ENCODE data around the gene UBP1. TPM values are rescaled to one million over a fixed set of nuclear protein-coding genes. Genes with fewer than 3 reads are reported as not detected.

UBP1 gene
- total and polyA plus RNA-seq, 9 of the 15 experiments (the other 6 are each of a cell fraction or from before 2014, with no cell fraction given): 13.6 to 143 (median 79.6) TPM

DNA sequence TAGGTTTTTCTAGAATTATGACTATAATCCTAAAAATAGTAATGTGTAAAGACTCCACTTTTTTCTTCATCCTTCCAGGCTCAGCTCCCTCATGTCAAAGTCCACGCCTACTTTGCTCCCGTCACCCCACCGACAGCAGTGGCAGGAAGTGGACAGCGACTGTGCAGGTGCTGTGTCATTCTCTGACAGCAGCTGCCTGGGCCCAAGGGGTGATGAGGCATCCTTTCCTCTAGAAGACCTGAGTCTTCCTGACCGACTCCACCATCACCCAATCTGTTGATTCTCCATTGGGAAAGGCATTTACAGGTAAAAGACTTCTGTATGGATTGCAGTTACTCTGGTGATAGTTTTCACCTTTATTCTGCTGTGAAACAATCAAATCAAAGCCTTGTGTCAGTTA is 54.8 kb downstream of the UBP1 start (continued):
- TF ChIP-seq, protein P1, sequence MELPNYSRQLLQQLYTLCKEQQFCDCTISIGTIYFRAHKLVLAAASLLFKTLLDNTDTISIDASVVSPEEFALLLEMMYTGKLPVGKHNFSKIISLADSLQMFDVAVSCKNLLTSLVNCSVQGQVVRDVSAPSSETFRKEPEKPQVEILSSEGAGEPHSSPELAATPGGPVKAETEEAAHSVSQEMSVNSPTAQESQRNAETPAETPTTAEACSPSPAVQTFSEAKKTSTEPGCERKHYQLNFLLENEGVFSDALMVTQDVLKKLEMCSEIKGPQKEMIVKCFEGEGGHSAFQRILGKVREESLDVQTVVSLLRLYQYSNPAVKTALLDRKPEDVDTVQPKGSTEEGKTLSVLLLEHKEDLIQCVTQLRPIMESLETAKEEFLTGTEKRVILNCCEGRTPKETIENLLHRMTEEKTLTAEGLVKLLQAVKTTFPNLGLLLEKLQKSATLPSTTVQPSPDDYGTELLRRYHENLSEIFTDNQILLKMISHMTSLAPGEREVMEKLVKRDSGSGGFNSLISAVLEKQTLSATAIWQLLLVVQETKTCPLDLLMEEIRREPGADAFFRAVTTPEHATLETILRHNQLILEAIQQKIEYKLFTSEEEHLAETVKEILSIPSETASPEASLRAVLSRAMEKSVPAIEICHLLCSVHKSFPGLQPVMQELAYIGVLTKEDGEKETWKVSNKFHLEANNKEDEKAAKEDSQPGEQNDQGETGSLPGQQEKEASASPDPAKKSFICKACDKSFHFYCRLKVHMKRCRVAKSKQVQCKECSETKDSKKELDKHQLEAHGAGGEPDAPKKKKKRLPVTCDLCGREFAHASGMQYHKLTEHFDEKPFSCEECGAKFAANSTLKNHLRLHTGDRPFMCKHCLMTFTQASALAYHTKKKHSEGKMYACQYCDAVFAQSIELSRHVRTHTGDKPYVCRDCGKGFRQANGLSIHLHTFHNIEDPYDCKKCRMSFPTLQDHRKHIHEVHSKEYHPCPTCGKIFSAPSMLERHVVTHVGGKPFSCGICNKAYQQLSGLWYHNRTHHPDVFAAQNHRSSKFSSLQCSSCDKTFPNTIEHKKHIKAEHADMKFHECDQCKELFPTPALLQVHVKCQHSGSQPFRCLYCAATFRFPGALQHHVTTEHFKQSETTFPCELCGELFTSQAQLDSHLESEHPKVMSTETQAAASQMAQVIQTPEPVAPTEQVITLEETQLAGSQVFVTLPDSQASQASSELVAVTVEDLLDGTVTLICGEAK (IDR thresholded peaks at IDR 0.05): 0 out of 2 replicates have a peak, but pooled peaks have one; percentile 18
- TF ChIP-seq, protein P1 (CRISPR knock-in tag; IDR thresholded peaks at IDR 0.05): no peak
- TF ChIP-seq ZNF121 (CRISPR knock-in tag; conservative IDR thresholded peaks at IDR 0.05) (no peak), DPF2 (IDR thresholded peaks at IDR 0.05) (peak; percentile 76), NFE2L1 (tag; IDR thresholded peaks at IDR 0.05; ENCODE audit: borderline replicate concordance, low read depth) (no peak), SIN3A (IDR thresholded peaks at IDR 0.05; ENCODE audit: borderline replicate concordance in 2 of 2, control insufficient read depth in 1 of 2, low read depth in 2 of 2, low read length in 2 of 2) (no peak; a peak in 1 of 4 replicates), ZNF586 (CRISPR knock-in tag; conservative IDR thresholded peaks at IDR 0.05) (no peak), NUFIP1 (IDR thresholded peaks at IDR 0.05; ENCODE audit: partially characterized antibody) (no peak), STAT5A (IDR thresholded peaks at IDR 0.05; ENCODE audit: borderline replicate concordance, low read length) (no peak), ELF2 (CRISPR knock-in tag; IDR thresholded peaks at IDR 0.05) (no peak), POLR3G (IDR thresholded peaks at IDR 0.05; ENCODE audit: extremely low read depth, insufficient read length, insufficient replicate concordance) (no peak), NR2C2 (CRISPR knock-in tag; IDR thresholded peaks at IDR 0.05) (no peak), NR2C2 (tag; IDR thresholded peaks at IDR 0.05) (0 out of 2 replicates have a peak, but pooled peaks have one; percentile 13)
- TF ChIP-seq, protein P2, sequence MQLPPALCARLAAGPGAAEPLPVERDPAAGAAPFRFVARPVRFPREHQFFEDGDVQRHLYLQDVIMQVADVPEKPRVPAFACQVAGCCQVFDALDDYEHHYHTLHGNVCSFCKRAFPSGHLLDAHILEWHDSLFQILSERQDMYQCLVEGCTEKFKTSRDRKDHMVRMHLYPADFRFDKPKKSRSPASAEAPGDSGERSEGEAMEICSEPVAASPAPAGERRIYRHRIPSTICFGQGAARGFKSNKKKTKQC (CRISPR knock-in tag; IDR thresholded peaks at IDR 0.05): no peak
- TF ChIP-seq, protein P3, sequence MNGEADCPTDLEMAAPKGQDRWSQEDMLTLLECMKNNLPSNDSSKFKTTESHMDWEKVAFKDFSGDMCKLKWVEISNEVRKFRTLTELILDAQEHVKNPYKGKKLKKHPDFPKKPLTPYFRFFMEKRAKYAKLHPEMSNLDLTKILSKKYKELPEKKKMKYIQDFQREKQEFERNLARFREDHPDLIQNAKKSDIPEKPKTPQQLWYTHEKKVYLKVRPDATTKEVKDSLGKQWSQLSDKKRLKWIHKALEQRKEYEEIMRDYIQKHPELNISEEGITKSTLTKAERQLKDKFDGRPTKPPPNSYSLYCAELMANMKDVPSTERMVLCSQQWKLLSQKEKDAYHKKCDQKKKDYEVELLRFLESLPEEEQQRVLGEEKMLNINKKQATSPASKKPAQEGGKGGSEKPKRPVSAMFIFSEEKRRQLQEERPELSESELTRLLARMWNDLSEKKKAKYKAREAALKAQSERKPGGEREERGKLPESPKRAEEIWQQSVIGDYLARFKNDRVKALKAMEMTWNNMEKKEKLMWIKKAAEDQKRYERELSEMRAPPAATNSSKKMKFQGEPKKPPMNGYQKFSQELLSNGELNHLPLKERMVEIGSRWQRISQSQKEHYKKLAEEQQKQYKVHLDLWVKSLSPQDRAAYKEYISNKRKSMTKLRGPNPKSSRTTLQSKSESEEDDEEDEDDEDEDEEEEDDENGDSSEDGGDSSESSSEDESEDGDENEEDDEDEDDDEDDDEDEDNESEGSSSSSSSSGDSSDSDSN (IDR thresholded peaks at IDR 0.05; ENCODE audit: borderline replicate concordance in 1 of 2, low read depth in 2 of 2, low read length in 2 of 2): peak in 1 of 2 experiments; percentile 47; a peak in 1 of 4 replicates
- TF ChIP-seq, protein P4, sequence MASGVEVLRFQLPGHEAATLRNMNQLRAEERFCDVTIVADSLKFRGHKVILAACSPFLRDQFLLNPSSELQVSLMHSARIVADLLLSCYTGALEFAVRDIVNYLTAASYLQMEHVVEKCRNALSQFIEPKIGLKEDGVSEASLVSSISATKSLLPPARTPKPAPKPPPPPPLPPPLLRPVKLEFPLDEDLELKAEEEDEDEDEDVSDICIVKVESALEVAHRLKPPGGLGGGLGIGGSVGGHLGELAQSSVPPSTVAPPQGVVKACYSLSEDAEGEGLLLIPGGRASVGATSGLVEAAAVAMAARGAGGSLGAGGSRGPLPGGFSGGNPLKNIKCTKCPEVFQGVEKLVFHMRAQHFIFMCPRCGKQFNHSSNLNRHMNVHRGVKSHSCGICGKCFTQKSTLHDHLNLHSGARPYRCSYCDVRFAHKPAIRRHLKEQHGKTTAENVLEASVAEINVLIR (CRISPR knock-in tag; IDR thresholded peaks at IDR 0.05): 0 out of 2 replicates have a peak, but pooled peaks have one; percentile 16
